ENCODE measurements around the gene EIF2S2.

EIF2S2 gene

GRCh38 chr20:34122274-34122980, 10.4 kb upstream of the EIF2S2 start:
- in situ Hi-C loops (cut with HindIII; ENCODE audit: low sequenced_read_pairs) = no loop called here

DNA sequence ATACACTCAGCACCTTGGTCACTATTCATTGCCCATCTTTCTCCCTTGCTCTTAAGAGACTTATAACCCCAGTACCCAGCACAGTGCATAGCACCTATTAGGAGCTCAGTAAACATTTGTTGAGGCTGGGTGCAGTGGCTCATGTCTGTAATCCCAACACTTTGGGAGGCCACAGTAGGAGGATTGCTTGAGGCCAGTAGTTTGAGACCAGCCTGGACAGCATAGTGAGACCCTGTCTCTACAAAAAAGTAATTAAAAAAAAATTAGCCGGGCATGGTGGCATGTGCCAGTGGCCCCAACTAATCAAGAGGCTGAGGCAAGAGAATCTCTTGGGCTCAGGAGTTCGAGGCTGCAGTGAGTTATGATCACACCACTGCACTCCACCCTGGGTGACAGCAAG, 8.2 kb upstream of the EIF2S2 start:
- in situ Hi-C loops (cut with HindIII; ENCODE audit: low sequenced_read_pairs) = no loop called here

DNA sequence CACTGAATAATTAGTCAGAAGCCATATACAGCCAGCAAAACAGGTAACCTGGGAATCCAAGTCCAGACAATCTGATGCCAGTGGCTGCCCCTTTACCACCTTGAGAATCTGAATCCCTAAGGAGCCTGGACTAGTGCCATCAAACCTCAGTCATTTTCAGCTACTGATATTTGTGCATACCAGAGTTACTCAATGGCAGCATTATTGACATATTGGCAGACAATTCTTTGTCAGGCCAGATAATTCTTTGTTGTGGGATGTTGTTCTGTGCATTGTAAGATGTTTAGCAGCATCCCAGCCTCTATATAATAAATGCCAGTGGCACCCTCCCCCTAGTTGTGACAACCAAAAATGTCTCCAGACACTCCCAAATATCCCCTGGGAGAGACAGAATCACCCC, 3.2 kb upstream of the EIF2S2 start:
- in situ Hi-C loops (cut with HindIII; ENCODE audit: low sequenced_read_pairs) = no loop called here

DNA sequence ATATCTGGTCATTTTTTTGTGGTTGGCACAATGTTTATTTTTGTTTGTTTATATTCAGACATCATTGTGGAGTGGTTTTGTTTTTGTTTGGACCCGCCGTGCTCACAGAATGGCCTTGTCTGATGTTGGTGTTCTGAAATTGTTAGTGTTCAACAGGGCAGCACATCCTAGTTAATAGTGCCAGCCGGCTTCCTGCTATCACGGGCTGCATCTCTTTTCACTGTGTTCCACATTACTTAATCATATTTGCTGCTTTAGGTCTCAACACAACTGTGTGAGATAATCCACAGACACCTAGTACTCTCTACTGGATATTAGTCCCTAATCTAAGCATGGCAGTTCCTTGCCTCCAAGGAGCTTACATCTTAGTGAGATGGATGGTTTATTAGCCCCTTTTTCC, 2.8 kb upstream of the EIF2S2 start:
- in situ Hi-C loops (cut with HindIII; ENCODE audit: low sequenced_read_pairs) = no loop called here

- in situ Hi-C loops (cut with HindIII; ENCODE audit: low sequenced_read_pairs) = no loop called here
These were observed 608 bp upstream of the EIF2S2 start for GRCh38 chr20:34112600-34113101.

GRCh38 chr20:34110745-34111641, 1.1 kb downstream of the EIF2S2 start:
- in situ Hi-C loops (cut with HindIII; ENCODE audit: low sequenced_read_pairs) = no loop called here

DNA sequence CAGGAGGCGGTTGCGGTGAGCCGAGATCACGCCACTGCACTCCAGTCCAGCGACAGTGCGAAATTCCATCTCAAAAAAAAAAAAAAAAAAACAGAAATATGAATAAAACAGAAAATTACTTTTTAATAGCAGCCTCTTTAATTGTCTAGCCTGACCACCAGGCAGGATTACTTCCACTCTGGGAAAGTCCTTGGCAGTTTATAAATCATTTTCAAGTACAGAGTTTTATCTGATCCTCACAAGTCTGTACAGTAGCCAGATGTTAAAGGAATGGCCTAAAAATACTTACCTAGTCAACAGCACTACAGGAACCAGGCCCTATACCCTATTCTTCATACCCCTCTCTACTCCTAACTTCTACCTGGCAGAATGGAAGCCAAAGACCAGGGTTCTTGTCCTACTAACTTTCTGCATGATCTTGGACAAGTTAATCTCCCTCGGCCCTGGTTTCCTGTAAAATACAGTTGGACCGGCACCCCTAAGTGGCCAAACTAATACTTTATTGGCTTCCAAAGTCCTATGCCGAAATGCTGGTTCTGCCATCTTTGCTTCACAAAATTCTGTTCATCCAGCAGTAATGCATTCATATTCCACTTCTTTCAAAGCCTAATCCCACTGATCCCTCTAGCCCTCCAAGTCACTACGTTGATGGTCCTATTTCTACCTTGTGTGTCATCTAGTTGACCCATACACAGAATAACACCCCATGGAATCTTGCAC, 1.9 kb downstream of the EIF2S2 start:
- in situ Hi-C loops (cut with HindIII; ENCODE audit: low sequenced_read_pairs) = no loop called here

DNA sequence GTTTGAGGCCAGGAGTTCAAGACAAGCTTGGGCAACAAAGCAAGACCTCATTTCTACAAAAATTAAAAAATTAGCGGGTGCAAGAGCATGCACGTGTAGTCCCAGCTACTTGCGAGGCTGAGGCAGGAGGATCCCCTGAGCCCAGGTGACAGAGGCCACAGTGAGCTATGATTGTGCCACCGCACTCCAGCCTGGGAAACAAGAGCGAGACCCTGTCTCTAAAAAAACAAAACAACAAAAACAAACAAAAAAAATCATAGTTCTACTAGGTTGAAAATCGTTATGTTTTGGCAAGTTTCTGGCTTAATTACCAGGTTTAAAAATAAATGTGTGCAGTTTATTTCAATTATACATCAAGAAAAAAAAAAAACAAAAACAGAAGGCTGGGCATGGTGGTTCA, 2.6 kb downstream of the EIF2S2 start:
- in situ Hi-C loops (cut with HindIII; ENCODE audit: low sequenced_read_pairs) = loop anchor here (10.0 kb wide), 1 partner anchor 65 kb away; no protein-coding TSS in a partner anchor

DNA sequence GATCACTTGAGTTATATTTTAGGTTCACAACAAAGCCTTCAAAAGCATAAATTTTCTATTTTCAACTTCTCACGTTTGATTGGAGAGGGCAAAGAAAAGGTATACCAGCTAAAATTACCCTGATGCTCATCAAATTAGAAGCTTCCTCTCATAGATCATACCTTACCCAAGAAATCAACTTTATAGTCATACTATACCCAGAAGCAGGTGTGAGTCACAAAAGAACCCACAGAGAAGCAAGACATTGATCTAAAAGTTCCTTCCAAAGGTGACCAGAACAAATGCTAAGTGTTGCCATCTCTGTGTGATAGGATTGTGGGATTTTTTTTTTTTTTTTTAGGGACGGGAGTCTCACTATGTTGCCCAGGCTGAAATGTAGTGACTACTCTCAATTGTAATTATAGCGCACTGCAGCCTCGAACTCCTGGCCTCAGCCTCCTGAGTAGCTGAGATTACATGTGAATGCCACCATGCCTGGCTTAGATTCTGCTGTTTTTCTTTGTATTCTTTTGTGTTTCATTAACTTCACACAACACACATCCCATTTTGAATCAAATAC, 3.3 kb downstream of the EIF2S2 start:
- in situ Hi-C loops (cut with HindIII; ENCODE audit: low sequenced_read_pairs) = loop anchor here (10.0 kb wide), 1 partner anchor 66 kb away; no protein-coding TSS in a partner anchor

DNA sequence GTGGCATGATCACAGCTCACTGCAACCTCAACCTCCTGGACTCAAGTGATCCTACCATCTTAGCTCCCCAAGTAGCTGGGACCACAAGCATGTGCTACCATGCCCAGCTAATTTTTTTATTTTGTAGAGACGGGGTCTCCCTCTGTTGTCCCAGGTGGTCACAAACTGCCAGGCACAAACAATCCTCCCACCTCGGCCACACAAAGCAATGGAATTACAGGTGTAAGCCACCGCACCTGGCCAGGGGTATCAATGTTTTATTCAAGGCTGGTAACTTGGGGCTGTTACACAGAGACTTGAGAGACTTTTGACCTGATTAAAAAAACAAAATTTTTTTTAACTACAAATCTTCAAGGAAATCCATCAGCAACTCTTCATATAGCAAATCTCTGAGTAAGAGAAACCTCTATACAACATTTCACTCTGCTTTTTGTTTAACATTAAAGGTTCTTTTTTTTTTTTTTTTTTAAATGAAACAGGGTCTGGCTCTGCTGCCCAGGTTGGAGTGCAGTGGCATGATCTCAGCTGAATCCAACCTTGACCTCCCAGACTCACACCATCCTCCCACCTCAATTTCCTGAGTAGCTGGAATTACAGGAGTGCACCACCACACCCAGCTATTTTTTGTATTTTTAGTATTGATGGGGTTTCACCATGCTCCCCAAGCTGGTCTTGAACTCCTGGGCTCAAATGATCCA, 5.9 kb downstream of the EIF2S2 start:
- in situ Hi-C loops (cut with HindIII; ENCODE audit: low sequenced_read_pairs) = loop anchor here (10.0 kb wide), 1 partner anchor 69 kb away; no protein-coding TSS in a partner anchor

GRCh38 chr20:34104059-34104458, 8.0 kb downstream of the EIF2S2 start:
- in situ Hi-C loops (cut with HindIII; ENCODE audit: low sequenced_read_pairs) = loop anchor here (10.0 kb wide), 1 partner anchor 71 kb away; no protein-coding TSS in a partner anchor

GRCh38 chr20:34102342-34102741, 9.7 kb downstream of the EIF2S2 start:
- in situ Hi-C loops (cut with HindIII; ENCODE audit: low sequenced_read_pairs) = loop anchor here (10.0 kb wide), 1 partner anchor 72 kb away; no protein-coding TSS in a partner anchor

DNA sequence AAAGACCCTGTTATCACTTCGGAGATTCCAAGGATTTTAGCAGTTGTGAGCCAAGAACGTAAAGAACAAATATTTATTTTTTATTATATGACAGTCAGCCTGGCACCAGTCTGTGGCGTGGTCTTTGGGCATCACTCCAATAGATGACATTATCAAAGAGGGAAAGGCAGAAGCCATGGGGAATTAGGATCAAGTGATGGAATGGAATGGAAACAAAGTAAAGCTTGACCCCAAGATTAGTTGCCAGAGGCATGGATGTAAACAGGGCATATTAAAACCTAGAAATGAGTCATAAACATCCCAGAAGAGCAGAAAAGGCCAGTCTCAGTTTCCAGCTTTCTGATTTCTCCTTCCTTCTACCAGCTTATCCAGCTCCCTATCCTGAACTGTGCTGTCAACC, 11.5 kb downstream of the EIF2S2 start:
- in situ Hi-C loops (cut with HindIII; ENCODE audit: low sequenced_read_pairs) = loop anchor here (10.0 kb wide), 1 partner anchor 74 kb away; no protein-coding TSS in a partner anchor

DNA sequence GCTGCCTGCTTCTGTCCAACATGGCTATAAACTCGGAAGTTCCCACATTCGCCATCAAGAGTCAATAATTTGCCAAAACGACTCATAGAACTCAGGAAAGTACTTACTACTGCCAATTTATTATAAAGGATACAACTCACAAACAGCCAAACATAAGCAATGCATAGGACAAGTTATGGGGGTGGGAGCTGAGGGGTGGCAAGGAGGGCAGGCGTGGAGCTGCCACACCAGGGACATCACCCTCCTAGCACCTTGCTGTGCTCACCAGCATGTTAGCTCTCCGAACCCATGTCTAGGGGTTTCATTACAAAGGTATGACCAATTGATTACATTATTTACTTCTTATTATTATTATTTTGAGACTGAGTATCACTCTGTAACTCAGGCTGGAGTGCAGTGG, 12.4 kb downstream of the EIF2S2 start:
- in situ Hi-C loops (cut with HindIII; ENCODE audit: low sequenced_read_pairs) = loop anchor here (10.0 kb wide), 1 partner anchor 75 kb away; no protein-coding TSS in a partner anchor

GRCh38 chr20:34098570-34098969, 13.5 kb downstream of the EIF2S2 start:
- in situ Hi-C loops (cut with HindIII; ENCODE audit: low sequenced_read_pairs) = no loop called here

DNA sequence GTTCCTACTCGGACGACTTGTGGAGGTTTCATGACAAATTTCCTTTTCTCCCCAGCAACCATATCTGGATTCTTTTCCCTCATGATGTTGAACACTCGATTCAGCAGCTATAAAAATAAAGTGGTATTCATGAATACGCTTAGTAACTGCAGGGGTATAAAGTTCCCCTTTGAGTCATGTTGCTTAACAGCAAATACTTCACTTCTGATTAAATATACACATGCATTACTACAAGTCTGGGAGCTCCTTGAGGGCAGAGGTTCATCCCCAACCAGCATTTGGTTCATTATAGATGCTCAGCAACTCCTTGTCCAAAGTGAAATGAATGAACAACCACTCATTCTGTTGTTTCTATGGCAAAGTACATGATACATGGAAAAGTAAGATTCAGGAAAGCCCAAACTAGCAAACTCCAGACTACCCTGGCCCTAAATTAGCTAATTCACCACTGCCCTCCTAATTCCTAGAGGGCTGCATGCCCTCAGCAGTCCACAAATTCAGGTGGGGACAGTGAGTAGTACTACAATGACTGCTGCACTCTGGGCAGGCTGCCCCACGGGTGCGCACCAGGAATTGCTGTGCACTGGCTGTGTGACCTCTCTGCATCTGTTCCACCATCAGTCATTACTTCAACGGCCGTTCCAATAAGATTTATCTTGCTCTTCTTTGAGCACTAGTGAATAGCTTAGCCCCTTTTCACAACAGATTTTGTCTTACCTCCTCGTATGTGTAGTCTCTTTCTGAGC, 15.2 kb downstream of the EIF2S2 start:
- in situ Hi-C loops (cut with HindIII; ENCODE audit: low sequenced_read_pairs) = no loop called here

GRCh38 chr20:34095825-34096224, 16.2 kb downstream of the EIF2S2 start:
- in situ Hi-C loops (cut with HindIII; ENCODE audit: low sequenced_read_pairs) = no loop called here

GRCh38 chr20:34093895-34094294, 18.1 kb downstream of the EIF2S2 start:
- in situ Hi-C loops (cut with HindIII; ENCODE audit: low sequenced_read_pairs) = no loop called here

- in situ Hi-C loops (cut with HindIII; ENCODE audit: low sequenced_read_pairs) = no loop called here
These were observed 20.3 kb downstream of the EIF2S2 start for GRCh38 chr20:34091637-34092200.

Measured in DLD1 (cell line).